ENCODE results near the gene GRIA3. TPM values are rescaled to one million over a fixed set of nuclear protein-coding genes. Genes with fewer than 3 reads are reported as not detected.

The GRIA3 gene
- polyA plus RNA-seq, 1 of the 3 experiments (the other 2 are of a cell fraction): 0.15 TPM

- no peaks in the 10 kb centered on the region for H3K79me2 ChIP-seq (ENCODE audit: insufficient read depth)
- H3K9me3 ChIP-seq: no peaks in the 10 kb centered on the region
- no peak overlapping the region for H3K27ac ChIP-seq (ENCODE audit: low read depth in 2 of 2, low read length in 1 of 2)
- no peak for TF ChIP-seq FOXM1 (IDR thresholded peaks at IDR 0.05; ENCODE audit: low read depth)
- no peak for TF ChIP-seq MXI1 (IDR thresholded peaks at IDR 0.05; ENCODE audit: low read depth, low read length)
- TF ChIP-seq MAX (IDR thresholded peaks at IDR 0.05; ENCODE audit: low read depth): no peak
- TF ChIP-seq GABPA (IDR thresholded peaks at IDR 0.05; ENCODE audit: low read depth): no peak
- no peak for TF ChIP-seq MEF2A (IDR thresholded peaks at IDR 0.05; ENCODE audit: borderline replicate concordance, low read depth)
- no peak for TF ChIP-seq TCF12 (IDR thresholded peaks at IDR 0.05)
- TF ChIP-seq CTCF (IDR thresholded peaks at IDR 0.05): no peak
- TF ChIP-seq SMC3 (IDR thresholded peaks at IDR 0.05; ENCODE audit: low read depth, low read length): no peak
- TF ChIP-seq GATA2 (CRISPR knock-in tag; IDR thresholded peaks at IDR 0.05): no peak
- no peak for TF ChIP-seq USF2 (IDR thresholded peaks at IDR 0.05; ENCODE audit: borderline replicate concordance, low read depth, low read length)
- TF ChIP-seq, protein P1, sequence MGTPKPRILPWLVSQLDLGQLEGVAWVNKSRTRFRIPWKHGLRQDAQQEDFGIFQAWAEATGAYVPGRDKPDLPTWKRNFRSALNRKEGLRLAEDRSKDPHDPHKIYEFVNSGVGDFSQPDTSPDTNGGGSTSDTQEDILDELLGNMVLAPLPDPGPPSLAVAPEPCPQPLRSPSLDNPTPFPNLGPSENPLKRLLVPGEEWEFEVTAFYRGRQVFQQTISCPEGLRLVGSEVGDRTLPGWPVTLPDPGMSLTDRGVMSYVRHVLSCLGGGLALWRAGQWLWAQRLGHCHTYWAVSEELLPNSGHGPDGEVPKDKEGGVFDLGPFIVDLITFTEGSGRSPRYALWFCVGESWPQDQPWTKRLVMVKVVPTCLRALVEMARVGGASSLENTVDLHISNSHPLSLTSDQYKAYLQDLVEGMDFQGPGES (IDR thresholded peaks at IDR 0.05; ENCODE audit: low read depth, low read length): no peak
- TF ChIP-seq EZH2phosphoT487 (IDR thresholded peaks at IDR 0.05; ENCODE audit: borderline replicate concordance, low read depth): no peak
- no peak for TF ChIP-seq PBX3 (IDR thresholded peaks at IDR 0.05)
- no peak for TF ChIP-seq SIN3A (IDR thresholded peaks at IDR 0.05; ENCODE audit: borderline replicate concordance, low read depth, low read length)
- CTCF ChIA-PET: no interaction called here
- no peak overlapping the region for H3K9ac ChIP-seq
- no peak overlapping the region for H2AFZ ChIP-seq (ENCODE audit: low read depth)
- no peaks in the 10 kb centered on the region for H3K36me3 ChIP-seq (replicated peaks in 1 of 2; ENCODE audit: control insufficient read depth in 1 of 2, insufficient read depth in 2 of 2, low read length in 1 of 2)
- no peak overlapping the region for H3K4me3 ChIP-seq (ENCODE audit: low read depth in 2 of 2, low read length in 1 of 2)
- no peak for DNase-seq
- no peaks in the 10 kb centered on the region for H3F3A ChIP-seq (replicated peaks; ENCODE audit: insufficient read depth)
- no peaks in the 10 kb centered on the region for H4K20me1 ChIP-seq (ENCODE audit: insufficient read depth)
- no peaks in the 10 kb centered on the region for H3K4me1 ChIP-seq (ENCODE audit: control insufficient read depth in 1 of 2, insufficient read depth in 2 of 2, low read depth in 1 of 2, low read length in 1 of 2)
- no peaks in the 10 kb centered on the region for H3K9me2 ChIP-seq
- 36% methylated on average over 7 of the region's 7 CpGs for WGBS (ENCODE audit: low lambda C conversion rate)
- POLR2A ChIA-PET: no interaction called here
- no peaks in the 10 kb centered on the region; the same call in 1 of the 2 replicates for H3K27me3 ChIP-seq (ENCODE audit: insufficient read depth)
- no peak overlapping the region for H3K4me2 ChIP-seq
Observed at GRCh38 chrX:123337886-123338639, 154.0 kb downstream of the GRIA3 start.
